Left forelimb (tissue), 1 donor: Measurements from ENCODE around the gene FAM227B.
"Not testable (repeated sequence)": the region's sequence is repeated elsewhere in the genome, so short reads cannot be mapped to it uniquely, and the experiment has no call there.

Source experiments
- DNase-seq: peaks from one replicate; pipeline ENCODE4 v3.0.0-alpha.2; 2018; ENCODE audit warnings: low spot score

FAM227B gene

GRCh38 chr15:49610157-49610918 is 10.3 kb downstream of the FAM227B start:
- DNase-seq, result no peak

- no peak for DNase-seq
Observed at GRCh38 chr15:49606594-49606993, 14.0 kb downstream of the FAM227B start.

GRCh38 chr15:49605588-49605987 is 15.0 kb downstream of the FAM227B start:
- no peak for DNase-seq

DNA sequence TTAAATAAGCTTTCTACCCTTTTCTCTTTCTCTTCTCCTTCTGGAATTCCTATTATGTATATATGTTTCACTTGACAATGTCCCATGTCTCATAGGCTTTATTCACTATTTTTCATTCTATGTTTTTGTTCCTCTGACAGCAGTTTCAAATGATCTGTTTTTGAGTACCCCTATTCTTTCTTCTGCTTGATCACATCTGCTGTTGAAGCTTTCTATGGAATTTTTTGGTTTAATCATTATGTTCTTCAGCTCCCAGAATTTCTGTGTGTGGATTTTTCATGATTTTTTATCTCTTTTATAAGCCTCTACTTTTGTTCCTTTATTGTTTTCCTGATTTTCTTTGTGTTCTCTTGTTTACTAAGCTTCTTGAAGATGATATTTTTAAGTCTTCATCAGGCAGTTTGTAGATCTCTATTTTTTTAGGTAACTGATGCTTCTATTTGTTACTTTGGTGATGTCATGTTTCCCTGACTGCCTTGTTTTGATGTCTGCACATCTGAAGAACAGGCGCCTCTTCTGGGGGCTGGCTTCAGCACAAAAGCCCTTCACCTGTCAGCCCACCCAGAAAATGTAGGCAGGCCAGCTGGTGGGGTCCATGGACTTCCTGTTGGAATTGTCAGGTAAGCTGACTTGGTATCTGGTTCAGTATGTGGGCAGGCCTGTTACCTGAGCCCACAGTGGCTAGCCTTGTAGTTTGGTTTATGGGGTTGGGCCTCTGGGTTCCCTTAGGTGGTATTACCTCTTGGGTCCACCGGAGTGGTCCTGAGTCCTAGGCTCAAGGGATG is 15.8 kb downstream of the FAM227B start:
- no peak for DNase-seq

- DNase-seq, result not testable (repeated sequence)
Observed at GRCh38 chr15:49592829-49593316, 27.7 kb downstream of the FAM227B start.

- no peak for DNase-seq
Observed at GRCh38 chr15:49589030-49589429, 31.6 kb downstream of the FAM227B start.

GRCh38 chr15:49573421-49573820 is 47.2 kb downstream of the FAM227B start:
- DNase-seq, result no peak

DNA sequence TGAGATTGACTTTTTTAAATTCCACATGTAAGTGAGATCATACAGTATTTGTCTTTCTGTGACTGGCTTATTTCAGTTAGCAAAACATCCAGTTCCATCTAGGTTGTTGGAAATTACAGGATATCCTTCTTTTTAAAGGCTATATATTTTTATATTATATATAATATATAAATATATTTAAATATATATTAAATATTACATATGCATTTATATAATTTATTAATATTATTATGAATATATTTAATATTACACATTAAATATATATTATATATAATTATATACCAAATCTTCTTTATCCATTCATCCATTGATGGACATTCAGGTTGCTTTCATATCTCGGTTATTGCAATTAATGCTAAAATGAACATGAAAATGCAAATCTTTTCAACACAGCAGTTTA is 49.9 kb downstream of the FAM227B start:
- no peak for DNase-seq

DNA sequence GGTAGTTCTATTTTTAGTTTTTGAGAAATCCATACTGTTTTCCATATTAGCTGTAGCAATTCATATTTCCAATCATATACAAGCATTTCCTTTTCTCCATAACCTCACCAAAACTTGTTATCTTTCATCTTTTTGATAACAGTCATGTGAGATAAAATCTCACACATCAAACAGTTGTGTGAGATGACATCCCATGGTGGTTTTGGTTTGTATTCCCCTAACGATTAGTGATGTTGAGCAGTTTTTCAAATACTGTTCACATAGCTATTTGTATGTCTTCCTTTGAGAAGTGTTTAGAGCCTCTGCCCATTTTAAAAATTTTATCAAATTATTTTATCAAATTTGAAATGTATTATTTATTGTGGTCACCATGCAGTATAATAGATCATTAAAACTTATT is 50.4 kb downstream of the FAM227B start:
- DNase-seq, result no peak

- DNase-seq, result no peak
Observed at GRCh38 chr15:49560045-49560444, 60.6 kb downstream of the FAM227B start.

- no peak for DNase-seq
Observed at GRCh38 chr15:49558929-49559328, 61.7 kb downstream of the FAM227B start.

DNA sequence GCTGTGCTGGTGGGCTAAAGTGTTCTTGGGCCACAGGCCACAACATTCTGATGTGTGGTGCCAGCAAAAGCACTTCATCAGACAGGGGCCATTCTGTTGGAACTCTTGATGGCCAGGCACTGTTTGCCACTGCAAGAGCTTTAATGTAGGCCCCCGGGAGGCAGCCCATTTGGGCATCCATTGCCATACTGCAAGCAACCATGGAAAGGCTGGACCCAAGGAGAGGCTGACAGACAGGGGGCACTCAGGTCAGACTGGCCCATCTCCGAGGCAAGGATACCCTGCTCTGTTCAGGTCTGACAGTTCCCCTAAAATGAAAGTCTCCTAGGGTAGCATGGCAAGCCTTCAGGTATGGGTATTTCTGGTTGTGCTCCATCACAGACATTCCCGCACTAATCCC is 64.2 kb downstream of the FAM227B start:
- no peak for DNase-seq

DNA sequence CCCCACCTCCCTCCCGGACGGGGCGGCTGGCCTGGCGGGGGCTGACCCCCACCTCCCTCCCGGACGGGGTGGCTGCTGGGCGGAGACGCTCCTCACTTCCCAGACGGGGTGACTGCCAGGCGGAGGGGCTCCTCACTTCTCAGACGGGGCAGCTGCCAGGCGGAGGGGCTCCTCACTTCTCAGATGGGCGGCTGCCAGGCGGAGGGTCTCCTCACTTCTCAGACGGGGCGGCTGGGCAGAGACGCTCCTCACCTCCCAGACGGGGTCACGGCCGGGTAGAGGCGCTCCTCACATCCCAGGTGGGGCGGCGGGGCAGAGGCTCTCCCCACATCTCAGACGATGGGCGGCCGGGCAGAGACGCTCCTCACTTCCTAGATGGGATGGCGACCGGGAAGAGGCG is 70.3 kb downstream of the FAM227B start:
- not testable (repeated sequence) for DNase-seq

DNA sequence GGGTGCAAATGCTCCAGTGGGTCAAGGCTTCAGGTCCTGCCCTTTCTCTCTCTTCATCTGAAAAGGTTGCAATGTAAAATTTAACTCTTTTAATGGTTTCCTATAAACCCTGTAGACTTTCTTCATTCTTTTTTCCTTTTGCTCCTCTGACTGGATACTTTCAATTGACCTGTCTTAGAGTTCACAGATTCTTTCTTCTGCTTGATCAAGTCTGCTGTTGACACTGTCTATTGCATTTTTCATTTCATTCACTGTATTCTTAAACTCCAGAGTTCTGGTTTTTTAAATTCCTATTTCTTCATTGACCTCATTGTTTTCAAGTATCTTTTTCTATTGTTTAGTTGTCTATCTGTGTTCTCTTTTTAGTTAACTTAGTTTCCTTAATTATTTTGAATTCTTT is 82.1 kb downstream of the FAM227B start:
- DNase-seq, result no peak

- no peak for DNase-seq
Observed at GRCh38 chr15:49530092-49530491, 90.5 kb downstream of the FAM227B start.

DNA sequence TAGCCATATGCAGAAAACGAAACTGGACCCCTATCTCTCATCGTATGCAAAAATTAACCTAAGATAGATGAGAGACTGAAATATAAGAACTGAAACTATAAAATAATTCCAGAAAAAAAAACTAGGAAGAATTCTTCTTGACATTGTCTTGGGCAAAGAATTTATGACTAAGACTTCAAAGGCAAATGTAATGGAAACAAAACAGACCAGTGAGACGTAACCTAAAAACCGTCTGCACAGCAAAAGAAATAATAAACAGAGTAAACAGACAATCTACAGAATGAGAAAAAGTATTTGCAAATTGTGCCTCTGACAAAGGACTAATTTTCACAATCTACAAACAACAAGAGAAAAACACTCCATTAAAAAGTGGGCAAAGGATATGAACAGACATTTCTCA is 92.3 kb downstream of the FAM227B start:
- no peak for DNase-seq

GRCh38 chr15:49521802-49522201 is 98.8 kb downstream of the FAM227B start:
- no peak for DNase-seq

- DNase-seq, result not testable (repeated sequence)
Observed at GRCh38 chr15:49512739-49513138, 107.9 kb downstream of the FAM227B start.

GRCh38 chr15:49507261-49507660 is 113.4 kb downstream of the FAM227B start:
- DNase-seq, result no peak

DNA sequence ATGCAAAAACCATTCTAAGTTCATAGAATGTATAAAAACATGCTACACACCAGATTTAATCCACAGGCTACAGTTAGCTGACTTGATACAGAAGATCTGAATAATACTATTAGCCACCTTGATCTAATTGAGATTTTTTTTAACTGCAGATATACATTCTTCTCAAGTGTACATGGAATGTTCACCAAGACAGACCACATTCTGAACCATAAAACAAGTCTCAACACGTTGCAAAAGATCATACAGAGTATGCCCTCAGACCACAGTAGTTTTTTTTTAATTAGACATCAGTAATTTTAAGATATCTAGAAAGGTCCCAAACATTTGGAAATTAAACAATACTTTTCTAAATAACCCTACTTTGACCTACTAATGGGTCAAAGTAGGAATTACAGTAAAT is 114.3 kb downstream of the FAM227B start:
- no peak for DNase-seq

GRCh38 chr15:49501586-49501985 is 119.0 kb downstream of the FAM227B start:
- DNase-seq, result no peak

- no peak for DNase-seq
Observed at GRCh38 chr15:49495993-49496753, 124.4 kb downstream of the FAM227B start.

DNA sequence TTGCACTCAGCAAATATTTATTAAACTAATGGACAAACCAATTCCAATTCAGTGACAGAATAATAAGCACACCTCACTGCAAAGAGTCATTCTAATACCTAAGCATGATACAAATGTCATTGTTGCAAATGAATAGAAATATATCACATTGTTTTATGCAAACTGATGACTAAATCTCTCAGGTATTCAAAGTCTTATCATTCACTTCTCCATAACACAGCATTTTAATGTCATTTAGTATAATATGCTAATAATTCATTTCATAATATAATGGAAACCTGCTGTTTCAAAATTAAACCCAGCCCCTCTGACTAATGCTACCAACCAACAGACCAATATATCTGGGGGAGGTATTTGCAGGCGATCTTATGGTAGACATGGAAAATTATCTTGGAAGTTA is 125.8 kb downstream of the FAM227B start:
- no peak for DNase-seq
